OCI-M1 (cell line): ENCODE data around the gene OR6P1.

Source experiments
- DNase-seq: peaks from one replicate; lab custom pipeline; 2025; lab: John Stamatoyannopoulos, UW

OR6P1 gene, protein sequence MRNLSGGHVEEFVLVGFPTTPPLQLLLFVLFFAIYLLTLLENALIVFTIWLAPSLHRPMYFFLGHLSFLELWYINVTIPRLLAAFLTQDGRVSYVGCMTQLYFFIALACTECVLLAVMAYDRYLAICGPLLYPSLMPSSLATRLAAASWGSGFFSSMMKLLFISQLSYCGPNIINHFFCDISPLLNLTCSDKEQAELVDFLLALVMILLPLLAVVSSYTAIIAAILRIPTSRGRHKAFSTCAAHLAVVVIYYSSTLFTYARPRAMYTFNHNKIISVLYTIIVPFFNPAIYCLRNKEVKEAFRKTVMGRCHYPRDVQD

DNA sequence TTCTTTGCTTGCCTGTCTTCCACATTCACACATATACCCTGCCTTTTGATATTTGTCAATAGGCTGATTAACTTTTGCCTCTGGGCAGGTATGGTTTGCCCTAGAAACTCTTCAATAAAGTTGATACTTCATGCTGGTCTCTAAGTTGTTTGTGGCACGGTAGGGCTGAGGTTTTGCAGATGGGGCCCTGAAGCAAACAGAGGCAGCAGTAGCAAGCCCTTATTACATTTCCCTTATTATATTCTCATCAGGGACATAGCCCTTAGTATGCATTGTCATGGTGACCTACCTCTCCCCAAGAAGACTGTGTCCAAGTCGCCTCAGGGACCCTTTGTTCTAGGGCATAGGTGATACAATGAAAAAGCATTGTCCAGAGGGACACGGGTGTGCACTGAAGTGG is at the start of gene OR6P1:
Gene OR6P1 (minus strand): TSS at position 101 of the 400 bp plus-strand sequence. CDS start 6,976 bp downstream, outside the sequence.
- no peak for DNase-seq

DNA sequence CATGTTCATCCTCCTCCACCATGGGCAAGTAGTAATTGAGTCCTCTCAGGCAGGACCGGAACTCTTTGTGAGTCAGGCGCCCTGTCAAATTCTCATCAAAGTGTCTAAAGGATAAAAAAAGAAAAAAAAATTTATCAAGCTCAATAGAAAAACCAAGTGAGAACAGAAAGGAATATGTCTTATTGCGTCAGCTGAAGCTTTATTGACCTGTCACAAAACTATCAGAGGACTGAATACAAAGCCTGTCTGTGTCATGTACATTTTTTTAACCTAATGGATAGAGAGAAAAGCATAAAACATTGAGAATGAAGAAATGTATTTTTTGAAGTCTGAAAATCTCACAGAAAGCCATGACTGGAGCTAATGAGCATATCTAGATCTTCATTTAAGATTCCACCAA is 43.4 kb upstream of the OR6P1 start:
- no peak for DNase-seq

DNA sequence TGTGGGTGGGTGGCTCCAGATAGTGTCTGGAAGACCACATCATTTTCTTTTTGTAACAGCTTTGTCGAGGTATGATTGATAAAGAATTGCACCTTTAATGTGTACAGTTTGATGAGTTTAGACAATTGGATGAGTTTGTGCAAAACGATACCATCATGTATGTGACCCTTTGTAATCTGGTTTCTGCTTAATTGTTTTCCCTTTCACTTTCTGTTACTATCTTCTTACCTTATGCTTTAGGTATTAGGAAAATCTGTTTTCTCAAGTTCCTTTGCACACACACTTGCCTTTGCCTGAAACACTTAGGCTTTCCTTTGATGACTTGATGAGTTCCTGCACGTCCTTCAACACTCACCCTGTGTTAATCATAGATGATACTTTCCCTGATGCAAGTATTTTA is 41.5 kb upstream of the OR6P1 start:
- no peak for DNase-seq

DNA sequence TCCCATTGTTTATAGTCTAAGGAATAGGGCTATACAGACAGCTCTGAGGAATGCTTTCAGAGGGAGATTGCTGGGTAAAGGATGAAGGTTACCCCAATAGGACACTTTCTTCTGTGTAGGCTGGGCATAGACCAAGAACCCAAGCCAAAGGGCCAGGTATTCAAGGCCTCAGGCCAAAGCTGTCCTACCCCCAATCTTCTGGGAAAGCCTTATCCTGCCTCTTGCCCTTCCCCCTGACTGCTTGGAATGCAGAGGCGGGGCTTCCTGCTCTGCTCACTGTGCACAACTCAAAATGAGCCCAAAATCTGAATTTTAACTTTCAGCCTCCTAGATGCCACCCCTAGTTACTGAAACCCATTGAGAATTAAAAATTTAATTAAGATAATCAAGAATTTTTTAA is 36.9 kb upstream of the OR6P1 start:
- no peak for DNase-seq

DNA sequence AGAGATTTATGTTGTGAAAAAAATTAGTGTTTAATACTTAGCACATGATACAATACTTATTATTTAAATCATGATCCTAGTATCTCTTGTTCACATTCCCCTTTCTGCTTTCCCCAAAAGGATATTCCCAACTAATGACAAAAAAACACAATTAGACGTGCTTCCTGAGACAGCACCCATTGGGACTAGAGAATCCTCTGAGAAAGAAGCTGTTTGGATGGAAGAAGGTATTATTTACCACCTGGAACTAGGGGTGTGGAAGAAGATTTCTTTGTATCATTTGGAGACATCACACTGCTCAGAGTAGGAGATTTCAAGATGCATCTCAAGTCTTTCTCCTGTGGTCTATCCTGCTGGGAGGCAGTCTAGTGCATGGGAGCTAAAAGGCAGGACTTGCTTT is 34.6 kb upstream of the OR6P1 start, which contains the start of gene OR10Z1:
Gene OR10Z1 (plus strand): TSS at position 301 of the 400 bp plus-strand sequence. CDS start 1,171 bp downstream, outside the sequence.
- no peak for DNase-seq

DNA sequence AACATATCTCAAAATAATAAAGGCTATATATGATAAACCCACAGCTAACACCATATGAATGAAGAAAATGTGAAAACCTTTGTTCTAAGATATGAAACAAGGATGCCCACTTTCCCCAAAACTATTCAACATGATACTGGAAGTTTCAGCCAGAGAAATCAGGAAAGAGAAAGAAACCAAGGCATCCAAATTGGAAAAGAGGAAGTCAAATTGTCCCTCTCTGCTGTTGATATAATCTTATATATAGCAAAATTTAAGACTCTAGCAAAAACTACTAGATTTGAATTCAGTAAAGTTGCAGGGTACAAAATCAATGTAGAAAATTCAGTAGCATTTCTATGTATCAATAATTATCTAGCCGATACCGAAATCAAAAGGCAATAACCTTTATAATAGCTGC is 30.4 kb upstream of the OR6P1 start:
- peak; percentile 41 for DNase-seq

DNA sequence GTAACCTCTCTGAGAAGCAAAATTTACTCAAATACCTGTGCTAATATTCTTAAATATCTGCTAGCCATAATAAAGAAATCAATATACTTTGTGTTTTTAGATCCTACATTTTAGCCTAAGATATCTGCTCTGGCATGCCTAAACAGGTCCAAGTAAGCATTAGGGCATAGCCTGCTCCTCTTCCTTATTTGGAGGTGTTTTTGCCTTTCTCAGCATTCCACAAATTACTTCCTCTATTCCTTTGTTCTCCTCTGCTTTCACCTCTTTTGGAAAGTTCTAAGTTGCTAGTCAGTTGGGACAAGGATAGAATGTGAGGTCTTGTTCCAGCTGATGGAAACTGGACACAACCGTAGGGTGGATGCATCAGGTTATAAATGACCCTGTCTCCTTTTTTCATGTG is 16.6 kb upstream of the OR6P1 start:
- DNase-seq = no peak

DNA sequence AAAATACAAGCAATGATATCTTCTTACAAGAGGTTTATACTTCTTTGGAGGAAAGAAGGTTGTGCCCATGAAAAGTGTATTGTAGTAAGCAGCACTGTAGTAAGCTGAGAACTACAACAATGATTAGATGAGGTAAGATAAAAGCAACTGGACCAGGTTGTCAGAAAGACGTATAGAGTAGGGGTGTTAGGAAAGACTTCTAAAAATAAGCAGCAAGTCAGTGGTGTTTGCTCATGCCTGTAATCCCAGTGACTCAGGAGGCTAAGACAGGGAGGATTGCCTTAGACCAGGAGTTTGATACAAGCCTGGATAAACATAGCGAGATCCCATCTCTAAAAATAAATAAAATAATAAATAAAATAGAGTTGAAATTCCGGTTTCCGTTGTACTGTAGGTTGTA is 13.6 kb upstream of the OR6P1 start:
- no peak for DNase-seq

DNA sequence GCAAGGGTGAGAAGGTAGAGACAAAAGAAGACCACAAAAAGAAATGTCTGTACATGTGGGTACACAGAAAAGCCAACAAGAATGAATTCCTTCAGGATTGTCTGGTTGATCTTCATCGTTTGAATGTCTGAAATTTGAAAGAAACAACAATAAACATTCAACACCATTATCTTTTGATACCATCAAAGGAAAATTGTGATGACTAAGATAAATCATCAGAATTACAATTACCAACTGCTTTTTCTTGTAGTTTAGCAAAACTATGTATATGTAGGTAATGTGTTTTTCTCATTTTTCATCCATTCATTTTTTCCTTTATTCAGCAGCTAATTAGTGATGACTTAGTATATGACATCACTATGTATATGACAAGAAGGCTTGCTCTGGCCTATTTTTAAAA is 9.4 kb upstream of the OR6P1 start, which contains the start of gene OR10X1:
Gene OR10X1 (minus strand): TSS at position 167 of the 400 bp plus-strand sequence. CDS start 0 bp downstream, at position 167.
- no peak for DNase-seq

DNA sequence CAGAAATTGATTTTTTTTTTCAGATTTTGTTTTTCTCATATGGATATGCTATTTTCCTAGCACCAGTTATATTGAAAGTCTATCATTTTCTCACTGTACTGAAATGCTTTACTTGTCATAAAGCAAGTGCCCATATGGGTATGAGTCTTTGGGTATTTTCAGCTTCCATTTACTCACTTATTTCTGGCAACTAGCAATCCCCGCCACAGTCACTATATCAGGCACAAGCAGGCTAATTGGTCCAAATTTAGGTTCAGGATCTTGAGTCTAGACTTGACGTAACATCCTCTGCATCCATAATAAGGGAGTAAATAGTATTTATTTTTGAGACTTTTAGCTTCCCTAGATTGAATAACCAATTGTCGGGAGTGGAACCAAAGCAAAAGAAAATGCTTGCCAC is 7.2 kb upstream of the OR6P1 start:
- DNase-seq = no peak

DNA sequence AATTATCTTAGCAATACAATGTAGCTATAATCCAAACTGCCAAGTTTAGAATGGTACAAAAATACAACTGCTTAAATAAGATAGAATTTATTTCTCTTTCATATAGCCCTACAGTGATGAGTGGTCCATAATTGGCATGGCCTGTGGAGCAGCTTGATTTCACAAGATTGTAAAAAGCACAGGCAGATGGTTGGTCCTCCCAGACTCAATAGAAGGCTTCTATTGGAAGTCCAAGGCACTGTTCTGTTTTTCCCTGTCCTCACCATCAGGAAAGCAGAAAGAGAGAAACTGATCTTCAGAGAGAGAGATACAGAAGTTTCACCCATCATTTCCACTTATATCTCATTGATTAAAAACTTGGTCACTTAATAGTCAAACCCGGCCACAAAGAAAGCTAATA is 1.8 kb upstream of the OR6P1 start:
- no peak for DNase-seq

DNA sequence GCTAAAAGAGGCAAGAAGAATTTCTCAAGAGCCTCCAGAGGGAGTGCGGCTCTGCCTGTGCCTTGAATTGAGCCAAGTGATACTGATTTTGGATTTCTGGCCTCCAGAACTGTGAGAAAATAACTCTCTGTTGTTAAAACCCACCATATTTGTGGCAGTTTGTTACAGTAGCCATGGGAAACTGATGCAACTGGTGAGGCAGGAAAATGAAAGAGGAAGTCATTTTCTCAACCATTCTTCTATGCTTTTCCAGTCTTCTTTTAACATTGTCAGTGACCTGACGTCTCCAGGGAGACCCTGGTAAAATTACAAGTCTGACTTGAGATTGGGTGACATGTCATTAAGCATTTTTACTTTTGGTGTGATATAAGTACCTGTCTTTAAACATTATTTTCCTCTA is 5.8 kb downstream of the OR6P1 start:
- peak; percentile 81 for DNase-seq

DNA sequence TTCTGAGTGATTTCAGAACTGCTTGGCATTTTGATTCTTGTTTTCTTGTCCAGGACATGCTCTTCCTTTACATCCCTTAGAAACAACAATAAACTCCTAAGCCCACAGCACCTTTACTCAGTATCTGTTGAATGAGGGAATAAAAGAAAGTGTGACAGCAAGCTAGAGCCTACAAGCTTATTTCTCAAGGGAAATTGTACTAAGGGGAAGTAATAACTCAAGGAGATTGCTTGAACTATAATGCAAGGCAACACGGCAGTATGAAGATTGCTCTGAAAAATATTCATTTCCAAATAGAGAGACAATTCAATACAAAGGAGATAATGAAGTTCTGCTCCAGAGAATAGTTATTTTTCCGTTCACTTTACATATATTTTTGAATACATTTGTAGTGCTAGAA is 6.5 kb downstream of the OR6P1 start:
- no peak for DNase-seq

DNA sequence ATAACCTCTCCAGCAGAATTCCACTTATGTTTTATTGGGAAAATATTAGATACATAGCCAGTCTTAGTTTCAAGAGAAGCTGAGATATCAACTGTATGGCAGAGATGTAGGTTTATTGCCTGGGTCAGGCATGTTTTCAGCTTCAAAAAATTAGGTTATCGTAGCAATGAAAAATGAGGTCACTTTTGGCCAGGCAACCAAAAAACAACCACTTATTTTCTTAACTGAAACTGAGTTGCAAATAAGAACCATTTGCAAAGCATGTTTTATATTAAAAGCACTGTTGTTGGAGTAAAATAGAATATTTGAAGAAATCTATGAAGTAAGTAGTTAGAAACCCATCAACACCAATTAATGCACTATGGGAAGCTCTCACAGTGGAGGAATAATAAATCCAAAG is 10.7 kb downstream of the OR6P1 start:
- DNase-seq = no peak

DNA sequence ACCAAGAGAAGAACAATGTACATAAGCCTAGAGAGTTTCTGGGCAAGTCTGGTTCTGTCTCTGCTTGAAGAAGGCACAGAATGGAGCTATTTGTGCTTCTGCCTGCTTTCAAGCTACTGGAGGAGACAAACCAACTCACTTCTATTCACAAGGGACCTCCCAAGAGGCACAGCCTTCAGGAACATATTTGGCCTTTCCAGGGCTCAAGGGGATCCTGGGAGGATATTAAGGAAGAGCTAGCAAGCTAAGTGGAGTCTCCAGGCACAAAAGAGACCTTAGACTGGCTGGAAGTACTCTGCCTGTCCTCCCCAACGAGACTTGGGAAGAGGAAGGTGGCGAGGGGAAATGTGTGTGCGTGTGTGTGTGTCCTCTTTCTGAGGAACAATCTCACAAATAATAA is 16.0 kb downstream of the OR6P1 start, which contains the start of gene OR6Y1:
Gene OR6Y1 (minus strand): TSS at position 54 of the 400 bp plus-strand sequence. CDS start 6,300 bp downstream, outside the sequence.
- DNase-seq = no peak

DNA sequence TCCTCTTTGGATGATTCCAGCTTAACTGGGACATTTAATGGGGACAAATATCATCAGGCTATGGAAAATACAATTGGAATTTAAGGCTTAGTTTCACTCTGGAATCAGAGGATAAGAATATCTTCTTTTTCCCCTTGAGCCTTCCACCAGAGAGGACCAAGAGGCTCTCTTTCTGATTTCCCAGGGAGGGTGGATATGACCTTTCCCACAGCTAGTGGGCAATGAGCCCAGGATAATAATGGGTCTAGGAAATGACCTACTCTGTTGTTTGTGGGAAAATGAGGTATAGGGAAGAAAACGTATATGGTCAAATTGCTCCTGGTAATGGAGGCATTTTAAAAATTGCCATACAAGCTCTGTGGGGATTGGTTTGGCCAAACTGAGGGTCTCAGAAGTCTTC is 18.1 kb downstream of the OR6P1 start:
- no peak for DNase-seq

DNA sequence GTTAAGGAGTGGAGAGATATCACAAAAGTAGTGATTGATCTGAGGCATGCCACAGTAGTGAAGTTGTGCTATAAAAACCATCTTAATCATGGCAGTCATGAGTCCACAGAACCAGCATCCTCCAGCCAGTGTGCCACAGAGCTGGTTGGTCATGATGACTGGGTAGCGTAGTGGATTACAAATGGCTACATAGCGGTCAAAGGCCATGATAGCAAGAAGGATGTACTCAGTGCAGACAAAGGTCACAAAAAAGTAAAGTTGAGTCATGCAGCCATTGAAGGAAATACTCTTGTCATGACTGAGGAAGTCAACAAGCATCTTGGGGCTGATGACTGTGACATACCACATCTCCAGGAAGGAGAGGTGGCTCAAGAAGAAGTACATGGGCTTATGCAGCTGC is 22.8 kb downstream of the OR6P1 start:
- DNase-seq = no peak

DNA sequence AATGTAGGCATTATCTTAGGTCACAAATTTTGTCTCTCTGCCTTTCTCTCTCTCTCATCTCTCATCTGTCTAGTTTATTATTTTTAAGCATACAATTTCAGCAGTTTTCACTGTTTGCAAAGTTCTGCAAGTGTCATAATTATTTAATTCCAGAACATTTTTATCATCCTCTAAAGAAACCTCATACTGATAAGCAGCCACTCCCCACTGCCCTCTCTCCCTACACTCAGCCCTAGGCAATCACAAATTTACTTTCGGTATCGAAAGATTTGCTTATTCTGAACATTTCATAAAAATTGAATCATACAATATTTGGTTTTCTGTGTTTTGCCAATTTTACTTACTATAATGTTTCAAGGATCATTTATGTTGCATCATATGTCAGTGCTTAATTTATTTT is 32.8 kb downstream of the OR6P1 start:
- peak; percentile 82 for DNase-seq

DNA sequence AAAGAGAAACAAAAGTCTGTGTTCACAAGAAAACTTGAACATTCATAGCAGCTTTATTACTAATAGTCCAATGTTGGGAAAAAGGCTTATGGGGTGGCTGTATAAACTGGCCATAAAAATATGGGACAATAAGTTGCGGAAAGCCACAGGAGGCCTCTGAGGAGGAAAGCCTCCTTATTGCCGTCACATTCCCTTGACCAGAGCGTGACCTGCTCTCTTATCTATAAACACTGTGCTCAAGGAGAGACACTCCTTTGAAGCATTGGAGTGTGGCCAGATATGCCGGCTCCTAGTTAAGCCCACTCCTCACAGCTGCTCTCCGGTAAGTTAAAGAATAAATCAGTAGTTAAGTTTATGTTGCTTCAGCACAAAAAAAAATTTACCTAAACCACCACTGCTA is 35.9 kb downstream of the OR6P1 start:
- DNase-seq = peak; percentile 40

DNA sequence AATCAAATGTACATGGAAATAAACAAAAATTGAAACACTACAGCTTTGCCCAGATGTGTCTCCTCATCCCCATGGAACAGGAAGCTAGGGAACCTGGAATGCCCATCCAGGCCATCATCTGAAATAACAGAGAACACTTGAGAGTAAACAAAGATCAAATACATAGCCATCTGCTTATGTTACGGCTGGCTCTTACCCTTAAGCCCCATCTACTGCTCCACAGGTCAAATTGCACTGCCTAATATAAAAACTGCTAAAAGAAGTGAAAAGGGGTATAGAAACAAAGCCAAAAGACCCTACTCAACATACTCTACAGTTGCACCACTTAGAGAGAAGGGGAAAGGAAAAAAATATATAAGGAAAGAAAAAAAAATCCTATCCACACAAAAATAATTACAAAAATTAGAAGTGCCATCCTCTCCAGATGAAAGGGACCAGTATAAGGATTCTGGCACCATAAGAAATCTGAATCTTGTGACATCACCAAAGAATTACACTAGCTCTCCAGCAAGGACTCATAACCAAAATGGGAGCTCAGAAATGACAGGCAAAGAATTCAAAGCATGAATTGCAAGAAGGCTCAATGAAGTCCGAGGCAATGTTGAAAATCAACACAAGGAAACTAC is 43.1 kb downstream of the OR6P1 start:
- peak; percentile 65 for DNase-seq

DNA sequence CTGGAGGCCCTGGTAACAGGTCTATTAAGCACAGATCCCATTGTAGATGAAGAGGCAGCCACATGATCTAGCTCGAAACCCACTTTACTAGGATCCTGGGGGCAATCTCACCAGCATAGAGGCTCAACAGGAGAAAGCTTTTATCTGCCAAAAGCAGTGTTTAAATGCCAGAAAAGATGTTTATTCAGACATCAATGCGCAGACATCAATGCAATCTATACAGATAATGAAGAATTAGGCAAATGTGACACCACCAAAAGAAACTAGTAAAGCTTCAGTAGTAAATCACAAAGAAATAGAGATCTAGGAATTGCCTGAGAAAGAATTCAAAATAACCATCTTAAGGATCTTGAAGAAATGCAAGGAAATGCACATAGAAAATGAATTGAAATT is 48.7 kb downstream of the OR6P1 start:
- DNase-seq = no peak

DNA sequence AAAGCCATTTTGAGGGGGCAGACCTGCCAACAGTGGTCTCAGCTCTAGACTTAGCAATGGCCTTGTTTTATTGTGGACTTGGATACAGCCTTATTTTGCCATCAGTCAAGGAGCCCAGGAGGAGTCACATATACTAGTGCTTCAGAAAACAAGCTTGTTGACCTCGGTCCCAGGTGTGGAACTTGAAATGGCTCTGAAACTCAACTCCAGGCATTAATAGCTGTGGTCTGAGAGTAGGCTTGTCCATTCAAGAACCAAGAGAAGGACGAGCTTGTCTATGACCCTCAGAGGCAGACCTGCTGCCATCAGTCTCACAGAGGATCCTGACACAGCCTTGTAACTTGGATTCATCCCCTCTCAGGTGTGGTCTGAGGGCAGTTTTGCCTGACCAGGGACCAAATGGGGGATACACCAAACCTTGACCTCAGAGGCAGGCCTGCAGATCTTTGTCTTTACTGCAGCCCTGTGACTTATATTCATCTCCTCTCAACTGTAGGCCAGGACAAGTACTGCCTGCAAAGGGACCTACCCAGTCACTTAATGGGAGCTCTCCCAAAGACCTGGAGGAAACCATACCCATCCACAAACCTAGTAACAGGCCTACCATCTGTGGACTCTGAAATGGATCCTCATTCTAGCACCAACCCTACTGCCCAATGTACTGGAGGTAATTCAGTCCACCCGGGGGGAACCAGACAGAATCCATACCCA is 49.3 kb downstream of the OR6P1 start:
- DNase-seq = no peak

DNA sequence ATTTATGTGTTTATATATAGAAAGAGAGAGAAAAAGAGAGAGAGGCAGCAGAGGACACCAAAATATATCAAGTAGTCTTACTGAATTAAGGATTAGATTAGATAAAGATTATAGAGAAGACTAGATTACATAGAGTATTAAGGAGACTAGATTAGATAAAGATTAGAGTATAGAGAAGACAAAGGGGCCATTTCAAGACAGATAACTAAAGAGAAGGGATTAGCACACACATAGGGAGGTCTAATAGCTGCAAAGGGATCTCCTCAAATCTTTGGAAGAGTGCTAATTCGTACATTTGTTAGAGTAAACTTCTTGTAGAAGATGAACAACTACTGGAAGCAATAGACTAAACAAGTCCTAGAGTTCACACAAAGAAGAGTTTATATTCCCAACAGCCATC is 50.4 kb downstream of the OR6P1 start:
- DNase-seq = no peak
